Measurements from ENCODE around the gene VGLL1.

VGLL1 gene

GRCh38 chrX:136582624-136583023, 50.6 kb downstream of the VGLL1 start:
- no peak for DNase-seq (ENCODE audit: extremely low read depth, low read depth)
- no peak for TF ChIP-seq CTCF (IDR thresholded peaks at IDR 0.05; ENCODE audit: low read depth, low read length)

GRCh38 chrX:136584545-136584944, 52.5 kb downstream of the VGLL1 start:
- no peak for DNase-seq (ENCODE audit: extremely low read depth, low read depth)
- no peak for TF ChIP-seq CTCF (IDR thresholded peaks at IDR 0.05; ENCODE audit: low read depth, low read length)

- DNase-seq (ENCODE audit: extremely low read depth, low read depth), result no peak
- TF ChIP-seq CTCF (IDR thresholded peaks at IDR 0.05; ENCODE audit: low read depth, low read length), result no peak
Measured at GRCh38 chrX:136585262-136585661, 53.2 kb downstream of the VGLL1 start.

- no peak for DNase-seq (ENCODE audit: extremely low read depth, low read depth)
- TF ChIP-seq CTCF (IDR thresholded peaks at IDR 0.05; ENCODE audit: low read depth, low read length), result no peak
Measured at GRCh38 chrX:136585960-136586359, 53.9 kb downstream of the VGLL1 start.

- no peak for DNase-seq (ENCODE audit: extremely low read depth, low read depth)
- no peak for TF ChIP-seq CTCF (IDR thresholded peaks at IDR 0.05; ENCODE audit: low read depth, low read length)
Measured at GRCh38 chrX:136586386-136586785, 54.4 kb downstream of the VGLL1 start.

- no peak for DNase-seq (ENCODE audit: extremely low read depth, low read depth)
- TF ChIP-seq CTCF (IDR thresholded peaks at IDR 0.05; ENCODE audit: low read depth, low read length), result no peak
Measured at GRCh38 chrX:136587532-136587931, 55.5 kb downstream of the VGLL1 start.

GRCh38 chrX:136588036-136588435, 56.0 kb downstream of the VGLL1 start:
- no peak for DNase-seq (ENCODE audit: extremely low read depth, low read depth)
- TF ChIP-seq CTCF (IDR thresholded peaks at IDR 0.05; ENCODE audit: low read depth, low read length), result no peak
